MM.1S (cell line): ENCODE results near the gene ZBTB7C.

Source experiments
- CTCF ChIP-seq: fragments of 300-600 bp; sonication (generic); IDR thresholded peaks from 2 replicates; pipeline ENCODE4 v1.5.1; 2016; ENCODE audit warnings: antibody characterized with exemption, low read length, mixed read lengths
- EZH2 ChIP-seq: fragments of 300-600 bp; sonication (generic); optimal IDR thresholded peaks from 2 replicates; pipeline ENCODE3; 2017; ENCODE audit warnings: low read depth, mild to moderate bottlenecking, antibody characterized with exemption, low read length, mixed read lengths
- EZH2phosphoT487 ChIP-seq: fragments of 300-600 bp; sonication (generic); IDR thresholded peaks from 2 replicates; pipeline ENCODE4 v1.6.1; 2018; ENCODE audit warnings: antibody characterized with exemption, low read length

DNA sequence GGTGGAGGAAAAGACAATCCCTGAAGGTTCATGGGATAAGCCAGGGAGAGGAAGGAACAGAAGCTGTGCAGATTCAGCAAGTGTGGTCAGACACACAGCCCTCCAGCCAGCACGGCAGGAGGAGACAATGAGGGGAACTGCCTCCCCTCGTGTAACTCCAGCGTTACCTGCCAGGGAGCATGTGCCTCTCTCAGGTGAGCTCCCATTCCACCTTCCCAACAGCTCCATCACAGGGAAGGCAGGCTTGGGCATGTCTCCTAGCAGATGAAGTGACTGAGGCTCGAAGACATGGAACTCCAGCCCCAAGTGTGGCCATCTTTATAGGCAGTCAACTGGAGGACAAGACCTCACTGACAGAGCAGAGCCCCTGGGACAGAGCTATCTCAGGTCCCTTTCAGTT, 47.4 kb downstream of the ZBTB7C start:
- TF ChIP-seq CTCF, result no peak
- no peak for TF ChIP-seq EZH2phosphoT487
- TF ChIP-seq EZH2, result no peak
